Gastrocnemius medialis (tissue), 4 donors: Measurements from ENCODE around the gene MMP19.

Source experiments
- CTCF ChIP-seq, 5 experiments: fragments of 450-650 bp in 3 of 5; fragments of 200-600 bp in 2 of 5; sonication (generic) in 2 of 5; IDR thresholded peaks in 4 of 5; conservative IDR thresholded peaks in 1 of 5; 1 replicate in 4 of 5; 2 replicates in 1 of 5; pipeline ENCODE4 v1.5.1; 2016 to 2019; ENCODE audit warnings: antibody characterized with exemption in 5 of 5, mild to moderate bottlenecking in 3 of 5, moderate library complexity in 3 of 5
- POLR2A ChIP-seq, 2 donors: fragments of 450-650 bp; IDR thresholded peaks; one replicate each; pipeline ENCODE4 v1.6.1; 2017; ENCODE audit warnings: antibody characterized with exemption in 2 of 2, mild to moderate bottlenecking in 2 of 2, moderate library complexity in 2 of 2

GRCh38 chr12:55818140-55818728 is 24.5 kb downstream of the MMP19 start:
- no peak for TF ChIP-seq POLR2A (IDR thresholded peaks at IDR 0.05)
- TF ChIP-seq CTCF (IDR thresholded peaks at IDR 0.05 in 4 of 5, conservative IDR thresholded peaks at IDR 0.05 in 1 of 5) = no peak
